GM19452 (cell line): ENCODE results near the gene LDHD.

ENCODE experiments used
- ATAC-seq: cut with Tn5 transposase; IDR thresholded peaks from one replicate; pipeline ENCODE4 v1.9.1; 2021; ENCODE audit not compliant: unreplicated experiment

LDHD gene

DNA sequence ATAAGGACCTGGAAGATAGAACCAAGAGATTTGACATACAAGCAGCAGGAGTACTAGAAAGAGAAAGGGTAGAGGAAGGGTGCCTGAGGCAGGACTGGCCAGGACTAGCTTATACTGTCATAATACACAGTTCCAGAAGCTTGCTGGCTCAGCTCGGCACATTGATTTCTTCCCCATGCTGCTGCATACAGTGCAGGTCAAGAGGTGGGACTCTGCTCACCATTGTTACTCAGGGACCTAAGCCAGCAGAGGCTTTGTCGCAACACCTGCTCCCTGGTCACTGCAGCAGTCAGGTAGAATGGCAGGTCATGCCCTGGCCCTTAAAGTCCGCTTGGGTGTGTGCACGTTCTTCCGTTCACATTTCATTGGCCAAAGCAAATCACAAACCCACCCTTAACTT lies 32.8 kb downstream of the LDHD start:
- ATAC-seq, result no peak

DNA sequence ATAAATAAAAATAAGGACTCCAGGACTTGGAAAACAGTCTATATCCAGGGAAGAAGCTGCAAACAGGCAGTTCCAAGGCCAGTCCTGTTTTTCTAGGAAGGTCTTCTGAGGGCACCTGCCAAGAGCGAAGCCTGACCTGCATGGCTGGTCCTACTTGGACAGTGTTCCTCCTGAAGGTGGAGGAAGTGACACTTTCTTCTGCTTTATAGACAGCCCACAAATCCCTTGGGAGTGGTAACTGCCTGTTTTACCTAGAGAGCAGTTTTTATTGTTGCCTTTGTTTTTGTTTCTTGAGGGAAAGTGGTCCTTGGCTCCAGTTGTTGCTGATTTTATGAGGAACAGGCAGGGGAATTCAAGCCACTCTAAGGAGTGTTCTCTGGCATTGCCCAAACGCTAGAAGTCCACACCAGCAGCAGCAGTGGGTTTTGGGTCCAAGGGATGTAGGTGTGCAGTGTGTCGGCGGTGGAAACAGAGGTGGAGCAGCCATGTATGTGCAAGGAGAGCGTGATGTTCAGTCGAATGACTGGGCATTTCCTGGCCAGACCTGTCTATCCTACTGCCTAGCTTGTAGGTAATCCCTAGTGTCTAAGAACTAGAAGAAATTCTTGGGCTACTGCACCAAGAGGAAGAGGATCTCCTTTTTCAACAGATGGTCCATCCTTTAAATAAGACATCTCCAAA lies 35.3 kb downstream of the LDHD start:
- ATAC-seq, result no peak

DNA sequence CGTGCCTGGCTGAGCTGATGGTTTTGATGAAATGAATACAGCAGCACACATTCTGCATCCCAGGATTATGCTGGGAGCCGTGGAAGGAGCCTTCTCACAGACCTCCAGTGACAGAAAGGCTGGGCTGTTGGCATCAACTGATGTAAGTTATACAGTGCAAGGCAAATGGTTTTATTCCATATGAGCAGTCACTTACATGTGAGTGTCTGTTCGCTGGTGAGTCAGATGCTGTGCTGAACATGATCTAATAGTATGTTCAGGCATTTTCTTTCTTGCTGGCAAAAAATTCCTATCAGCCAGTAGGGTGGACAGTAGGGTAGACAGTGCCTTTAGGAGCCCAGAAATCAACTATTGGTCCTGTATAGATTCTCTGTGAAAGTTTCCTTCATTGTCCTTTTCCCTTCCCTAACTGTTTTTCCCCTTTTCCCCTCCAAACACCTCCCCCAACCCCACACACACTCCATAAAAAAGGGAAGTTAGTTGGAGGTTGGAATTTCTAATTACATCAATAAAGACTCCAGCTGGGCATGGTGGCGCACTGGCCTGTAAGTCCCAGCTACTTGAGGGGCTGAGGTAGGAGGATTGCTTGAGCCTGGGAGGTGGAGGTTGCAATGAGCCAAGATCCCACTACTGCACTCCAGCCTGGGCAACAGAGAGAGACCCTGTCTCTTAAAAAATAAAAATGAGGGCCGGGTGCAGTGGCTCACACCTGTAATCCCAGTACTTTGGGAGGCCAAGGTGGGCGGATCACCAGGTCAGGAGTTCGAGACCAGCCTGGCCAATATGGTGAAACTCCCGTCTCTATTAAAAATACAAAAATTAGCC lies 36.2 kb downstream of the LDHD start:
- ATAC-seq, result no peak

DNA sequence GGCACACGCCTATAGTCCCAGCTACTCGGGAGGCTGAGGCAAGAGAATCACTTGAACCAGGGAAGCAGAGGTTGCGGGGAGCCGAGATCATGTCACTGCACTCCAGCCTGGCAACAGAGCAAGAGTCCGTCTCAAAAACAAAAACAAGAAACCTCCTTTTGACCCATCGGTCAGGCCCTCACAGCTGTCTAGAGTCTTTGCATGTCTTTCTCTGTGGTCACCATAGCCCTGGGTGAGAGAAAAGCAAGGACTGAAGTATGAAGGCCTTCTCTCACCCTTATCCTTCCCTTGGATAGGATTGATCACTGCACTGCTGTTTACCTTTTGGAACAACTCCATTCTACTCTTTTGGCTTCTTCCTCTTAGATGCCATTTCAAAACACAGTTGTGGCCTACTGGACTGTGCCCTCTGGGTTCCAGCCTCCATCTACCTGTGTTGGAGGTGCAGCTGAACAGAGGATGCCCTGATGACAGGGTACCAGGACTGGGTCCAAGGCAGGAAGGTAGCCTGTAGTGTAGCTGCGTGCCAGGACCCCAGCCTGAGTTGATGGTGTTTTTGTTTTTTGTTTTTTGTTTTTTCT lies 37.1 kb downstream of the LDHD start:
- ATAC-seq, result no peak

DNA sequence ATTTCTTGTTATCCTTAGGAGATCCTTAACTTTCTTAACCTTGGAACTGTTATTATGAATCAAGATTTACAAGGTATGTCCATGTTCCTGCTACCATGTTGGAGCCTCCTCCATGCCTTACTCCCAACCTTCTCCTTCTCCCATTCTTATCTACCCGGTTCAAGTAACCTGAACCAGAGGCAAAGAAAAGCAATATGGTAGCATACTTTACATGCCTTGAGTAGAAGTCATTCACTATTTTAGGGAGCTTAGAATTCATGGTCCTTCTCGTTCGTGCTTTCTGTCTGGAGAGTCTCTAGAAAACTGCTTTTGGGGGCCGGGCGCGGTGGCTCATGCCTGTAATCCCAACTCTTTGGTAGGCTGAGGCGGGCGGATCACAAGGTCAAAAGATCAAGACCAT lies 37.7 kb downstream of the LDHD start:
- ATAC-seq, result no peak

DNA sequence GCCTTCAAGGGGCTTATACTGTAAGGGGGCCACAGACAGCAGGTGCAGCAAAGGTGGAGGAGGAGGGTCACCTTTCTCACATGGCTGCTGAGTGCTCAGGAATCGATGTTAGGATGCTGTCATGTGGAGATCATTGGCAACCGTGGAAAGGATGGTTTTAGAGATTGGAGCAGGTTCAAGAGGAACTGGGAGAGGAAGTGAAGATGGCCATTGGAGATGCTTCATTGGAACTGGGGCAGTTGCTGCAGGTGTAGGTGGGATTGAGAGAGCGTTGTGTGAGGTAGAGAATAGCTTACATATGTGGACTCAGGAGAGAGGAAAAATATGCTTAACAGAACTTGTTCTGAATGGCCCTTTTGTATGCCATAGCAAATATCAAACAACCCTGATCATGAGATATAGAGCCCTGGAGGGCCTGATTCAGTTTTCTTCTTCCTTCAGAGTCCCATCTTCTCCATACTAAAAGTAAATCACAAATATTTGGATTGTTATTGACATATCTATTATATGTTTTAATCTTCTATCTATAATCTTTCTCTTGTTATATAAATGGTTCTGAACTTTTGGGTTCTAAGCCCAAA lies 40.8 kb downstream of the LDHD start:
- ATAC-seq, result peak; percentile 10

DNA sequence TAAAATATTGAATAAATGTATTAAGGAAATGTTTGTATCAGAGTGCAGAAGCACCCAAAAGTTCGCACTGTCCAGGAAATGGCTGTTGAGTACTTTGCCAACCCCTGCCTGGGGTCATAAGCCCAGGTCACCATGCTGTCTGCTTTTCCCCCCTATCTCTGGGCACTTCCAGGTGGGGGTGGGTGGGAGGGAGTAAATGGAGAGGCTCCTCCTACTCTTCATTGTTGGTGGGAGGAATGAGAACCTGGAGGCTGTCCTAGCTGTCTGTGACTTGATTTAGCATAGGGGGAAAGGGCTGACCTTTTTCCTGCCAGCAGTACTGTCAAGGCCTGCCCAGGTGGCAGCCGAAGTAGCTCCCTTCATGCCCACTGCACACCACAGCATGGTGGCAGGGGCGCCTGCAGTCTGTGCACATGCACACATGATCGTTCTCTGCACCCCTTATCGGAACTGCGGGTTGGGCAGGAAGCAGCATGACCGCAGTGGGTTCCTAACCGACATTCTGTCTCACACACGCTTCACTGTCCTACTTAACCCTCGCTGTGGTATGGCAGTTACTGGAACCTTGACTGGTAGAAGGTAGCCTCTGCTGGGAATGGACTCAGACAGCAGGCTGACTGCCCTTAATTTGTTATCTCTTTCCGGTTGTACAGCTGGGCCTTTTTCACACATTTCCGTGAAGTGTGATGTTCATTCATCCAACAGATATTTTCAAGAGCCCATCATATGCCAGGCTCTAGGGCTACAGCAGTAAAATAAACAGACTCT lies 41.5 kb downstream of the LDHD start:
- ATAC-seq, result peak; percentile 96

DNA sequence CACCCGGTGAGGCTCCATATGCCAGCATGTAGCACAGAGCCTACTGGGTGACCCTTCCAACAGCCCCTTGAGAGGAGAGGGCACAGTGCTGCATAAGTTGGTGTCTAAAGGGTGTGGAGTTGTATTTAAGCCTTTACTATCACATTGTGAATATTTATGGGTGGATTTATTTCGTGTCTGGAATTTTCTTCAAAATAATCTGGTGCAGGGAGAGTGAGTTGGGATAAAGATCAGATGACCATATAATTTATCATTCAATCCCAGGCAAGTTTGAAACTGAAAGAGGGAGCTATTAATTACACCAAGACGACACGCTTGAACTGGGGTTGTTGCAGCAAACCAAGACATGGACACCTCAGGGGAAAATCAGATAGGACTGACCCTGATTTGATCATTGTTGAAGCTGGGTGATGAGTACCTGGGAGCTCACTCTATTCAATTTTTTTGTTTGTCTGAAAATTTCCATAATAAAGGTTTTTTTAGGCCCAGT lies 42.2 kb downstream of the LDHD start:
- ATAC-seq, result no peak

DNA sequence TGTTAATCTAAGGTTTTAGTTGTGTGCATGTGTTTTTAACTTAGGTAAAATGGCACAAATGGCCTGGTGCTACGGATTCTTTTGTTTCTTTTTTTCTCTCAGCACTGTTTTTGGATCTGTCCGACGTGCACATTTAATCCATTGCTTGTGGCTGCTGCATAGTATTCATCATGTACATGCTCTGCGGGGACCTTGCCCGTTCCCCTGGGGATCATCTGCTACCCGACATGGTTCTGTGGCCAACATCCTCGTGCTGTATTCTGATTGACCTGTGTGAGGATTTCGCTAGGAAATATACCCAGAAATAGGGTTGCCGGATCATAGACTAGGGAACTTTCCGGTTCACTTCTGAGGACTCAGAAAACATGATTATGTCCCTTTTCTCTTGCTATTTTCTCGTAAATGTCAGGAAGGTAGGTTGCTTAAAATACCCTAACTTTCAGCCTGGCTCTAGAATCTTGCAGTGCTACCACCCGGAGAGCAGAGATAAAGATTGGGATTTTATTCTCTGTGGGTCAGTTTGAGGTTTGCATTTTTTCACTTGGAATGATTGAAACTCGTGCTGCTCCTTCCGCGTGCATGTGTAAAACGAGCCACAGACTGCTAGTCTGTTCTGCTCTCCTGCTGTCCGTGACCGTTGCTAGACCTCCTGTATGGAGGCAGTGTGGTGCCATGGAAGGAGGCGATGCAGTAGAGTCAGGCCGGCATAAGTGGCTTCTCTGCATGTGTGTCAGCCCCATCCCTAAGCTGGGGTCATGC lies 42.9 kb downstream of the LDHD start:
- ATAC-seq, result no peak

DNA sequence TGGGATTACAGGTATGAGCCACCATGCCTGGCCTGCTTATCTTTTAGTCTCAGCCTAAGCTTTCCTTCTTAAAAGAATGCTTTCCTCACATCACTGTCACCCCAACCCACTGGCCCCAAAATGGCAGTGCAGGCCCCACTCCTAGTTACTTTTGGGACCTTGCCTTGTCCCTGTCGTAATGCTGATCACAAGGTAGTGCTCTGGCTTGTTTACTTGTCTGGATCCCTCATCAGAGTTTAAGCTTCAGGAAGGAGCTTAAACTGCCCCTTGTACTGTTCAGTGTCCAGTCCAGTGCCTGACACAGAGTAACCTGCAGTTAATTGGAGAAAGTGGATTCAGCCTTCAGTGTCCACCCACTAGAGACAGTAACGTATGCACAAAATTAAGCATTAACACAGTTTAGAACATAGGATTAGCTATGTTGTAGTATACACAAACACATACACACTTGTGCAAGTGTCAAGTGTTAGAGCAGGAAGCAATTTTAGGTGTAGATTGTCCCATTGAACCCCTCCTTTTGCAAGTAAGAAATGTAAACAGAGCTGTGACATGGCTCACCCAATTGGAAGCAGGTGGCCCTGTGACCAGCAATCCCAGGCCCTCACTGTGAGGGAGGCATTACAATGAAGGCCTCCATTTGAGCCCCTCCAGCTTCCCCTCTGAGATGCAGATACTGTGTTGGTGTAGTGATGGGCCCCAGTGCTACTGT lies 44.2 kb downstream of the LDHD start:
- ATAC-seq, result no peak

DNA sequence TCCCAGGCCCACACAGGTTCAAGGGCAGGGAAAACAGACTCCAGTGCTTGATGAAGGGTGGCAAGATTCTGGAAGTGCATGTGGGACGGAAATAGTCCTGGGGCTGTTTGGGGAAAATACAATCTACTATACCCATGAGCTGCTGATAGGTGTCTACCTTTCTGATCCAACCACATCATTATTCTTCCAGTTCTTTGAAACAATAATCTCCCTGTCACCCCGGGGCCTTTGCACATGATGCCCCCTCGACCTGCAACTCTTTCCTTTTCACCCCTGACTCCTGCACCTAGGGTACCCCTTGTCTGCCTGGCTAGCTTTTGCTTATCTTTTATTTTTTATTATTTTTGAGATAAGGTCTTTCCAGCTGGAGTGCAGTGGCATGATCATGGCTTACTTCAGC lies 45.0 kb downstream of the LDHD start:
- ATAC-seq, result no peak

DNA sequence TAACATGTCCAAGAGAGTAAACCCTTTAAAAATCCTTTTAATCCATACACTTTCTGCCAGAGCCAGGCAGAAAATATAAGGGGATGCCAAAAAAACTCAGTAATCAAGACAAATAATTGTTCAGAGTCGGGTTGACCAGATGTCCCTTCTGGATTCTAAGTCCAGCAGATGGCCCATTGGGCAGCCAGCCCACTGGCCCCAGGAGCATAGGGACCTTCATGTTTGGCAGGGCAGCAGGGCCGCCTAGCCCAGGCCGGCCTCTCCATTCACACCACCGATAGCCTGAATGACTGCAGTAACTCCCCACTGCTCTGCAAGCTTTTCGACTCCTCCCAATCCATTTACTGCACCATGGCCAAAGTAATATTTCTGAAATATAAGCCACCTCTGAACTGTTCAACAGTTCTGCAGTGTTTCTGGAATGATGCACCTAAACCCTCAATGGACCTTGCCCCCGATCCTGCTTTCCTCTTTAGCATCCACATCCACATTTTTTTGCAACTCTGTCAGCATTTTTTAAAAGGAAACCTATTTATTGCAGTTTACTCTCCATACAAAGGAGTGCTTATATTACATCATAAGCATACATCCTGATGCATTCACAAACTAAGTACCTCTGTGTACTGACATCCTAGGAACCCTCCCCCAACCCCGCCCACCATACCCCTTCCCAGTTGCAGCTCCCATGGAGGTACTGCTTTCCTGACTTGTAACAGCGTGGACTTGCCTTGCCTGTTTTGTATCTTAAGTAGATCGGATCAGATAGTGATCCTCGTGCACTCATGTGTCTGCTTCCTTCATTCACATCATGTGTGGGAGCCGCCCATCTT lies 46.4 kb downstream of the LDHD start:
- ATAC-seq, result no peak

DNA sequence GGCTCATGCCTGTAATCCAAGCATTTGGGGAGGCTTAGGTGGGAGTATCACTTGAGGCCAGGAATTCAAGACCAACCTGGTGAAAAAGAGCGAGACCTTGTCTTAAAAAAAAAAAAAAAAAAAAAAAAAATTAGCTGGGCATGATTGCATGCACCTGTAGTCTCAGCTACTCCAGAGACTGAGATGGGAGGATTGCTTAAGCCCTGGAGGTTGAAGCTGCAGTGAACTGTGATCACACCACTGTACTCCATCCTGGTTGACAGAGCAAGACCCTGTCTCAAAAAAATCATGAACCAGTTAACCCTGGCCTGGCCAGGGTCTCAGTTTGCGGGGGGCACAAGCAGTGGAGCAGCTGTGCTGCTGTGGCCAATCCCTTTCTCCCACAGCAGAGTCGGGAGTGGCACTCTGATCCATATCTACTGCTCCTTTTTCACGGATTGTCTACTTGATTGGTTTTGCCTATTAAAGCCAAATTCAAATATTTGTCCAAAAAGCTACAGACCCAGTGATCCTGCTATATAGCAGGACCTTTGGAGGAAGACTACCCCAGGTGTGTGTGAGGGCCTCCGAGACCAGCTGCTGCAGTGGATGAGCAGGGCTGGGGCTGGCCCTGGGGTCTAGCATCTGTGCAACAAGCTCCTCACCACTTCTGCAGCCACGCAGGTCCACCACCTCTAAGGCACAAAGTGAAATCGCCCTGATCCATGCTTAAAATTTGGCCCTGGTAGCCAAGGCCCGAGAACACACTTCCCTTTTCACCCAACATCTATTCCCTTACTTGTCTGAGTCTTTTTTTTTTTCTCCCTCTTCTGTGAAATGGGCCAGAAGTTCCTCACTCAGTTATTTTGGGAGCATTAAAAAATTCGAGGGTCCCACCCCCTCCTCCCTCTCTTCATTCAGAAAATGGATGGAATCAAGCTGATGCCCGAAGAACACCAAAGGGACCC lies 48.2 kb downstream of the LDHD start:
- ATAC-seq, result no peak

DNA sequence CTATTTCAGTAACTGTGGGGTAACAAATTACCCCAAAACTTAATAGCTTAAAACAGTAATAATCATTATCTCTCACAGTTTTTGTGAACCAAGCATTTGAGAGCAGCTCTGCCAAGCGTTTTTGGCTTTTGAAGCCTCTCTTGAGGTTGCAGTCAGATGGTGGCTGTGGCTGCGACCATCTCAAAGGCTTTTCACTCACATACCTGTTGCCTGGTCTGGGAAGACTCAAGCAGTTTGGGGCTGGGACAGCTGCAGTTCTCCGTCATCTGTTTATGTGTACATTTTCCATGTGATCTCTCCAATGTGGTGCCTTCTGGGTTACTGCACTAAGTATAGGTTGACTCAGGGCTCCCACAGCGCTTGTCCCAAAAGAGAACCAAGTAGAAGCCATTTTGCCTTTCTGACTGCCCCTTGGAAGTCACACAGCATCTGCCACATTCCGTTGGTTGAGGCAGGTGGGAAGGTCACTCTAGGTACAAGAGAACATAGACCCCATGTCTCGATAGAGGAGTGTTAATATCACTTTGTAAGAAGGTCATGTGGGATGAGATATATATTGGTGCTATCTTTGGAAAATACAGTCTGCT lies 49.6 kb downstream of the LDHD start:
- ATAC-seq, result no peak

DNA sequence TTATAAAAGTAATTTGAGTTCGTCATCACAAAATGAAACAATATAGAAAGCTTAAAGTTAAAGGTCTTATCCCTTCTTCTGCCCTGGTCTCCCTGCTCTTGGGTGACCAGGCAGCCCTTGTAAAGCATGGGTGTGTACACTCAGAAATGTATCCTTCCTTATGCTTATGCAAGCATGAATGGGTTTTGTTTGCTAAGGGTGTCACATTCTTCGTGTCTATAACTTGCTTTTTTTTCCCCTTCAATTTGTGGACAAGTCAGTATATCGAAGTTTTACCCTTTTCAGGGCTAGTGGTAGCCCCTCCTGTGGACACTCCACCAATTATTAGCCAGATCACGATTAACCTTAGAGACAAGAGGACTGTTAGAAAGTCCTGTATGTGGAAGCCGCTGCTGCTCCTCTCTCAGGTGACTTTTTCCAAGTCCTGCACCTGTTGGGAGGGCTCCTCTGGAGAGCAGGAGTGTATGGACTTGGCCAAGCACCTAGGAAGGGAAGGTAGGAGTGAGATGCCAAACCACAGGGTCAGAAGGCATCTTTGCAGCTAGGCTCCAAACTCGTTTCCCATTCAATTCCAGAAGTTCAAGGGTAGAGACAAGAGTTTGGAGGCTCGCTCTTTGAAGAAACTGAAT lies 50.9 kb downstream of the LDHD start:
- no peak for ATAC-seq

DNA sequence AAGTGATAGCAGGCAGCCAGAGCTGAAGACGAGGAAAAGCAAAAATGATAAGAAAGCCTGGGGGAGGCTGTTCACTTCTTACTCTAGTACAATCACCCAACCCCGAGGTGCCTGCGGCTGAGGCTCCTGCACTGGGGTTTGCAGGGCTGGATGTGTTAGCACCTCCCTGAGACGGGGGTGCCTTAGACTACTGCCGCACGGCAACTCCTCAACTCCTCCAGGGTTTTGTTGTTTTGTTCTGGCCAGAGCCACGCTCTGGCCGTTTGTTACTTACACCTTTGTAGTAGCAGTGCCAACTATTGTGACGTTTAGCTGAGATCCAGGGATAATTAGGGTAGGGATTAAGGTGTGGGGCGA lies 51.5 kb downstream of the LDHD start:
- no peak for ATAC-seq
